HepG2 (cell line): Measurements from ENCODE around the gene MPP3. TPM values are rescaled to one million over a fixed set of nuclear protein-coding genes. Genes with fewer than 3 reads are reported as not detected.

Source experiments
- ATAC-seq: fragments of 200-7000 bp; cut with Tn5 transposase; 3 replicates; pipeline ENCODE4 v1.9.1; 2020; ENCODE audit warnings: mild to moderate bottlenecking, moderate library complexity
- BruUV-seq: library from RNA; stranded (reverse); fragments of 400-500 nt; replicated peaks from 2 replicates; lab custom pipeline; 2021; lab: Mats Ljungman, UMichigan
- CTCF ChIA-PET: fragments of 300-600 bp; formaldehyde crosslinking; extraction: SDS; loops from one replicate; lab custom pipeline; 2021; ENCODE audit warnings: low total read pairs, inconsistent platforms, low intra/inter-chr PET ratio; lab: Yijun Ruan, JAX
- POLR2A ChIA-PET: fragments of 350-600 bp; sonication (Branson Sonifier 250); formaldehyde crosslinking; loops from one replicate; lab custom pipeline; 2020; ENCODE audit warnings: antibody characterized with exemption, inconsistent platforms; lab: Yijun Ruan, JAX
- DNase-seq: peaks from one replicate; pipeline ENCODE4 v3.0.0-alpha.2; 2015; ENCODE audit warnings: low spot score
- FAIRE-seq: peaks from 3 replicates; lab custom pipeline; 2011; peaks lifted over from hg19 to GRCh38; lab: Jason Lieb, UNC
- H2AFZ ChIP-seq: one replicate; pipeline ENCODE4 v1.6.1; 2011; ENCODE audit warnings: low read length, inconsistent platforms
- H3K27ac ChIP-seq: fragments of 300-600 bp; 3 replicates; pipeline ENCODE4 v1.8.0; 2011; ENCODE audit warnings: mixed run types, mild to moderate bottlenecking, mixed read lengths, low read length, inconsistent platforms; ENCODE audit not compliant: insufficient read depth; ENCODE audit errors: extremely low read length
- H3K27me3 ChIP-seq, 2 experiments: fragments of 200-600 bp in 1 of 2; 2 replicates in 1 of 2; 3 replicates in 1 of 2; pipeline versions ENCODE4 v1.6.0 to v1.8.0; 2011; ENCODE audit warnings: low read length in 2 of 2, mild to moderate bottlenecking in 2 of 2, moderate library complexity in 2 of 2, inconsistent platforms in 1 of 2; ENCODE audit not compliant: insufficient read depth in 2 of 2, control insufficient read depth in 1 of 2
- H3K36me3 ChIP-seq, 2 experiments: fragments of 200-600 bp in 1 of 2; replicated peaks in 1 of 2; 2 replicates in 1 of 2; 3 replicates in 1 of 2; pipeline versions ENCODE4 v1.5.1 to v1.8.0; 2011; ENCODE audit warnings: low read length in 2 of 2, inconsistent platforms in 1 of 2; ENCODE audit not compliant: insufficient read depth in 2 of 2, control insufficient read depth in 1 of 2
- H3K4me1 ChIP-seq: 2 replicates; pipeline ENCODE4 v1.5.1; 2012; ENCODE audit warnings: low read length, inconsistent platforms; ENCODE audit not compliant: insufficient read depth
- H3K4me2 ChIP-seq: 2 replicates; pipeline ENCODE4 v1.6.0; 2011; ENCODE audit warnings: low read depth, low read length, inconsistent platforms
- H3K4me3 ChIP-seq, 3 experiments: fragments of 200-600 bp in 1 of 3; sonication (generic), shearing (Covaris generic) in 1 of 3; replicated peaks in 1 of 3; 2 replicates each; pipeline ENCODE4 v1.5.1; 2011 to 2016; ENCODE audit warnings: low read length in 3 of 3, inconsistent platforms in 2 of 3, low read depth in 2 of 3, mild to moderate bottlenecking in 2 of 3, control low read depth in 1 of 3, mixed read lengths in 1 of 3; ENCODE audit not compliant: insufficient read depth in 1 of 3
- H3K79me2 ChIP-seq: one replicate; pipeline ENCODE4 v1.6.1; 2011; ENCODE audit warnings: low read length, inconsistent platforms; ENCODE audit not compliant: insufficient read depth
- H3K9ac ChIP-seq: 2 replicates; pipeline ENCODE4 v1.6.0; 2011; ENCODE audit warnings: mild to moderate bottlenecking, low read depth, low read length, inconsistent platforms; ENCODE audit not compliant: insufficient read depth
- H3K9me3 ChIP-seq: 2 replicates; pipeline ENCODE4 v1.5.1; 2012; ENCODE audit warnings: mild to moderate bottlenecking, low read length
- H4K20me1 ChIP-seq: 2 replicates; pipeline ENCODE4 v1.6.0; 2011; ENCODE audit warnings: inconsistent platforms, mild to moderate bottlenecking, low read length, moderate library complexity; ENCODE audit not compliant: insufficient read depth
- ATF3 ChIP-seq: sonication (generic); formaldehyde crosslinking; IDR thresholded peaks from 2 replicates; pipeline ENCODE4 v1.4.0; 2020; ENCODE audit warnings: missing genetic modification reagents
- ATM ChIP-seq: fragments of 450-650 bp; IDR thresholded peaks from 2 replicates; pipeline ENCODE4 v1.7.1; 2017; ENCODE audit warnings: mild to moderate bottlenecking, borderline replicate concordance
- HMG20A ChIP-seq: IDR thresholded peaks from 2 replicates; pipeline ENCODE4 v1.6.1; 2016; ENCODE audit warnings: borderline replicate concordance
- KDM2A ChIP-seq: sonication (generic); formaldehyde crosslinking; IDR thresholded peaks from 2 replicates; pipeline ENCODE4 v1.4.0; 2020; ENCODE audit warnings: low read depth, missing genetic modification reagents, borderline replicate concordance
- MED1 ChIP-seq: sonication (generic); formaldehyde crosslinking; IDR thresholded peaks from 2 replicates; pipeline ENCODE4 v1.4.0; 2020; ENCODE audit warnings: missing genetic modification reagents
- NFKBIZ ChIP-seq: IDR thresholded peaks from 2 replicates; pipeline ENCODE4 v1.6.1; 2018; ENCODE audit warnings: missing genetic modification reagents, missing compliant biosample characterization
- PITX1 ChIP-seq: sonication (generic); formaldehyde crosslinking; IDR thresholded peaks from 2 replicates; pipeline ENCODE4 v1.5.1; 2020; ENCODE audit warnings: mild to moderate bottlenecking, missing genetic modification reagents
- TFE3 ChIP-seq: IDR thresholded peaks from 2 replicates; pipeline ENCODE4 v1.6.1; 2016
- ZMAT3 ChIP-seq: sonication (generic); formaldehyde crosslinking; conservative IDR thresholded peaks from 2 replicates; pipeline ENCODE4 v1.7.0; 2021; ENCODE audit warnings: missing genetic modification reagents
- ZNF264 ChIP-seq: sonication (generic); formaldehyde crosslinking; IDR thresholded peaks from 2 replicates; pipeline ENCODE4 v1.4.0; 2020; ENCODE audit warnings: missing genetic modification reagents
- ZNF362 ChIP-seq: sonication (generic); formaldehyde crosslinking; IDR thresholded peaks from 2 replicates; pipeline ENCODE4 v1.4.0; 2020; ENCODE audit warnings: missing genetic modification reagents, mild to moderate bottlenecking, borderline replicate concordance
- ZNF572 ChIP-seq: sonication (generic); formaldehyde crosslinking; IDR thresholded peaks from 2 replicates; pipeline ENCODE4 v1.5.1; 2020; ENCODE audit warnings: mild to moderate bottlenecking, missing genetic modification reagents
- ZNF646 ChIP-seq: sonication (generic); formaldehyde crosslinking; IDR thresholded peaks from 2 replicates; pipeline ENCODE4 v1.9.0; 2021; ENCODE audit warnings: mild to moderate bottlenecking, missing genetic modification reagents
- ZNF674 ChIP-seq: sonication (generic); formaldehyde crosslinking; IDR thresholded peaks from 2 replicates; pipeline ENCODE4 v1.5.0; 2020; ENCODE audit warnings: low read depth, mild to moderate bottlenecking, missing genetic modification reagents
- whole genome bisulfite sequencing: methylation state at CpG from one replicate; pipeline ENCODE4 v1.1.6; 2017; ENCODE audit warnings: low lambda C conversion rate; 5-methylcytosine and 5-hydroxymethylcytosine counted together
- in situ Hi-C: cut with HindIII; loops from 2 replicates; pipeline ENCODE4 v1.10.0; 2017; ENCODE audit warnings: low pct_unique_long_range_greater_than_20kb; ENCODE audit not compliant: extremely low pct_ligation_motif_present
- intact Hi-C: fragments of 100-400 bp; cut with micrococcal nuclease; formaldehyde crosslinking; loops from one replicate; pipeline ENCODE4 v1.10.0; 2022; ENCODE audit not compliant: unreplicated experiment
- polyA plus RNA-seq, 8 experiments: library from polyadenylated mRNA; depleted of rRNA in 3 of 8; stranded (reverse) in 7 of 8; unstranded in 1 of 8; fragments of >200 nt; fragmentation: Illumina TruSeq in 4 of 8; extraction: Trizol in 4 of 8; gene quantifications; 2 replicates each; pipeline versions ENCODE4 v1.2.1 to v1.2.3, GENCODE V29; 2011 to 2016; ENCODE audit warnings: low read depth in 4 of 8, missing spikeins in 1 of 8, mixed read lengths in 1 of 8; ENCODE audit not compliant: insufficient read depth in 1 of 8
- total RNA-seq, 5 experiments: library from RNA; depleted of rRNA; stranded (reverse); fragments of >200 nt; fragmentation: Illumina TruSeq; extraction: Trizol; gene quantifications; 2 replicates each; pipeline ENCODE4 v1.2.3, GENCODE V29; 2016; ENCODE audit warnings: low read depth in 1 of 5
- TF ChIP-seq, protein P1 (sequence below): fragments of 450-650 bp; IDR thresholded peaks from 2 replicates; pipeline ENCODE4 v1.6.1; 2016

The MPP3 gene
- total and polyA plus RNA-seq, 2 of the 13 experiments (the other 11 are each of a cell fraction or from before 2014, with no cell fraction given): 0.91 to 1.8 TPM

DNA sequence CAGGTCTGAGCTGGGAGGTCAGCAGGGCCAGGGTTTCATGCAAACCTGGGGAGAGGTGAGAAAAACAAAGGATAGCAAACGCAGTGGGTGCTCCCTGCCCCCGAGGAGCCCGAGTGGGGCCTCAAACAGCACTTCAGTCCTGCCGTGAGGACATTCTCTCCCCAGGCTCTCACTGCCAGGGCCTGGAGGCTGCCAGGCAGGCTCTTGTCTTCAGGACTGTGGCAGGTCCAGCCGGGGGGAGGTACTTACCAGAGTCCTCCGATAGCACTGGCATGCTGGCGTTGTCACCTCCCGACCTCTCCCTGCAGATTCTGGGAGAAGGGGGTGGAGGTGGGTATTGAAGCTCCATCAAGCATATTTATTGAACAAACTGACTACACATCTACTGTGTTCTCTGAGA is 1.3 kb downstream of the MPP3 start:
- Histone ChIP-seq H3K27ac (no peak overlapping the region), H3K4me3 (no peak overlapping the region), H2AFZ (no peak overlapping the region), H3K4me2 (no peak overlapping the region), H4K20me1 (no peaks in the 10 kb centered on the region), H3K9me3 (no peaks in the 10 kb centered on the region), H3K4me1 (peaks cover 21% of the 10 kb centered on the region), H3K79me2 (no peaks in the 10 kb centered on the region), H3K36me3 (no peaks in the 10 kb centered on the region), H3K9ac (no peak overlapping the region), H3K27me3 (peaks cover 3 to 35% of the 10 kb centered on the region in 2 experiments; a peak in 4 of 5 replicates)
- in situ Hi-C loops: no loop called here
- CTCF ChIA-PET: no interaction called here
- ATAC-seq: 0 out of 3 replicates have a peak, but pooled peaks have one; percentile 11
- POLR2A ChIA-PET: interaction anchor here (0.8 to 1.4 kb wide), 2 partner anchors 53 to 60 kb away, joined by 3 read pairs; partner anchors contain the start of gene DUSP3
- no peak for FAIRE-seq
- WGBS: 35% methylated on average over 8 of the region's 8 CpGs
- DNase-seq: no peak
- BruUV-seq: TSS peak; percentile 59
- intact Hi-C loops: no loop called here
- TF ChIP-seq KDM2A (CRISPR knock-in tag) (no peak), MED1 (no peak), NFKBIZ (no peak), ZNF674 (CRISPR knock-in tag) (no peak), HMG20A (CRISPR knock-in tag) (no peak), PITX1 (CRISPR knock-in tag) (no peak), ZNF572 (CRISPR knock-in tag) (no peak), ZNF646 (CRISPR knock-in tag) (no peak), ZNF362 (CRISPR knock-in tag) (no peak), ZNF264 (CRISPR knock-in tag) (no peak), TFE3 (no peak), ATM (no peak), ZMAT3 (CRISPR knock-in tag) (no peak), ATF3 (no peak)
- TF ChIP-seq, protein P1, sequence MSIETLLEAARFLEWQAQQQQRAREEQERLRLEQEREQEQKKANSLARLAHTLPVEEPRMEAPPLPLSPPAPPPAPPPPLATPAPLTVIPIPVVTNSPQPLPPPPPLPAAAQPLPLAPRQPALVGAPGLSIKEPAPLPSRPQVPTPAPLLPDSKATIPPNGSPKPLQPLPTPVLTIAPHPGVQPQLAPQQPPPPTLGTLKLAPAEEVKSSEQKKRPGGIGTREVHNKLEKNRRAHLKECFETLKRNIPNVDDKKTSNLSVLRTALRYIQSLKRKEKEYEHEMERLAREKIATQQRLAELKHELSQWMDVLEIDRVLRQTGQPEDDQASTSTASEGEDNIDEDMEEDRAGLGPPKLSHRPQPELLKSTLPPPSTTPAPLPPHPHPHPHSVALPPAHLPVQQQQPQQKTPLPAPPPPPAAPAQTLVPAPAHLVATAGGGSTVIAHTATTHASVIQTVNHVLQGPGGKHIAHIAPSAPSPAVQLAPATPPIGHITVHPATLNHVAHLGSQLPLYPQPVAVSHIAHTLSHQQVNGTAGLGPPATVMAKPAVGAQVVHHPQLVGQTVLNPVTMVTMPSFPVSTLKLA: no peak
